Spinal cord (tissue), 10 donors: ENCODE measurements around the gene SLC2A1. TPM values are rescaled to one million over a fixed set of nuclear protein-coding genes. Genes with fewer than 3 reads are reported as not detected.
A peak's percentile ranks its signal among the peaks of the same experiment; 100 is the strongest.

Experiments used
- DNase-seq, 6 donors: peaks; one replicate each; pipeline versions ENCODE4 v3.0.0 to v3.0.0-alpha.2; 2013 to 2015; ENCODE audit warnings: low spot score in 6 of 6, low read depth in 4 of 6
- H3K27ac ChIP-seq: one replicate; pipeline ENCODE4 v1.5.1; 2013; ENCODE audit warnings: low read depth, low read length, control low read depth
- H3K27me3 ChIP-seq: one replicate; pipeline ENCODE4 v1.6.1; 2013; ENCODE audit warnings: low read length; ENCODE audit not compliant: control insufficient read depth, insufficient read depth
- H3K36me3 ChIP-seq: one replicate; pipeline ENCODE4 v1.6.1; 2013; ENCODE audit warnings: low read length; ENCODE audit not compliant: control insufficient read depth, insufficient read depth
- H3K4me1 ChIP-seq: one replicate; pipeline ENCODE4 v1.6.1; 2013; ENCODE audit warnings: low read length; ENCODE audit not compliant: control insufficient read depth, insufficient read depth
- H3K4me3 ChIP-seq: one replicate; pipeline ENCODE4 v1.5.1; 2013; ENCODE audit warnings: low read depth, low read length, control low read depth
- H3K9me3 ChIP-seq: one replicate; pipeline ENCODE4 v1.6.1; 2013; ENCODE audit warnings: low read length; ENCODE audit not compliant: control insufficient read depth, insufficient read depth
- WGBS: methylation state at CpG from one replicate; pipeline ENCODE4 v1.1.5; 2013; ENCODE audit warnings: missing lambda C conversion rate; ENCODE audit not compliant: insufficient coverage; 5-methylcytosine and 5-hydroxymethylcytosine counted together
- polyA plus RNA-seq, 2 donors: library from polyadenylated mRNA; unstranded; fragments of 120-200 nt; gene quantifications; one replicate each; pipeline ENCODE4 v1.2.1, GENCODE V29; 2013; ENCODE audit not compliant: insufficient read length in 2 of 2
- total RNA-seq, 2 donors: library from RNA; depleted of rRNA in 1 of 2; stranded (reverse); fragments of 120-200 nt in 1 of 2; fragments of >200 nt in 1 of 2; gene quantifications; one replicate each; pipeline versions ENCODE4 v1.2.3 to v1.2.4, GENCODE V29; 2013 to 2014
- donor health status: healthy.

The SLC2A1 gene
- total and polyA plus RNA-seq, 4 donors: 74.4 to 127 (median 98.1) TPM

DNA sequence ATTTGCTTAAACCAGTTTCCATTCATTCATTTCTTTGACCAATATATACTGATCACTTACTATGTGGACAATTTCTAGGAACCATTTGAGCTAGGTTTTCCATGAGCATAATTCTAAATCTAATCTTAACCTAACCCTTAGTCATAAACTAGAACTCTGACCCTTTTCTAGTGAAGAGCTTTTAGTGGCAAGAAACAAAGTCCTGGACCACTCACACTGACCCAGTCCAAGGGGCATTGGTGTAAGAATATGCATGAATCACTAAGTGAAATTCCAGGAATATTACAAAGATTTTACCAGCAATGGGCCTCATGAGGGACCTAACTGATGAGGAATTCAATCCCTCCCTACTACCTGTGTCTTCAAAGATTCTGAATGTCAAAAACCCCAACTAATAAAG is 40.6 kb upstream of the SLC2A1 start:
- Histone ChIP-seq H3K36me3 (no peaks in the 10 kb centered on the region), H3K27ac (no peak overlapping the region), H3K4me1 (no peaks in the 10 kb centered on the region), H3K27me3 (no peaks in the 10 kb centered on the region), H3K4me3 (no peak overlapping the region), H3K9me3 (no peaks in the 10 kb centered on the region)
- no peak for DNase-seq

DNA sequence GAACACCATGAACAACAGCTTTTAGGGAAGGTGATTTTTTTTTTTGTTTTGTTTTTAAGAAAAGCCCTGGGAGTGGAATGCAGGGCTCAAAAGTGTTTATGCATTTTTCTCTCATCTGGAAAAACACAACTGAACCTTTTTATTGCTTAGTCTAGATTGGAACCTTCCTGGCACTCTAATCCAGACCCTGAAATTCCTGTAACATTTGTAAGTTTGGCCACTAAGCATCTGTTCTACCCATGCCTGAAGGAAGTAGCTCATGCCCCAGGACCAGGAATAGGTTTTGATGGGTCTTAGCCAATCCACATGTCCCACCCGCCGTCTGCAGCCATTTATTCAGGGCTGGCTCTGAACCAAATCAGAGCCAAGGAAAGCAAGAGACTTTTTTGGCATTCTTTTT is 39.7 kb upstream of the SLC2A1 start:
- Histone ChIP-seq H3K4me3 (no peak overlapping the region), H3K27me3 (no peaks in the 10 kb centered on the region), H3K9me3 (no peaks in the 10 kb centered on the region), H3K4me1 (no peaks in the 10 kb centered on the region), H3K36me3 (no peaks in the 10 kb centered on the region), H3K27ac (no peak overlapping the region)
- peak in 1 of 6 donors; percentile 7 for DNase-seq
- WGBS: 25% methylated on average over 2 of the region's 2 CpGs

DNA sequence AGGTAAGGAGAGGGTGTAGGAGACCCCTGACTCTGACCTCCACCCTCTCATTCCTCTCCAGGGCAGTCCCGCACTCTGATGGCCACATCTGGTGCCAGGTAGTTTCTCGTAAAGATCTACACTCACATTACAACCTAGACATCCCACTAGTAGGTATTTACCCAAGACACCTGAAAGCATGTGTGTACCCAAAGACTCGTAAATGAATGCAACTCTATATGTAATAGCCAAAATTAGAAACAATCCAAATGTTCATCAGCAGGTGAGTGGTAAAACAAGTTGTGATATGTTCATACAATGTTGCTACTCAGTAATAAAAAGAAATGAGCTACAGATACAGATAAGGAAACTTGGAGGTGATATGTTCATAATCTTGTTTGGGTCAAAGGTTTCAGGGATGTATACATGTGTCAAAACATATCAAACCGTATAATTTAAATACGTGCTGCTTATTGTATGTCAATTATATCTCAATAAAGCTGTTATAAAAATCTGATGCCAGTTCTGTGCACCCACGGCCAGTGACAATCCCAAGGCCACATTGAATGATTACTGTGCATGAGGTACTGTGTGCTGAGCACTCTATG is 37.8 kb upstream of the SLC2A1 start:
- no peak overlapping the region for H3K27ac ChIP-seq
- 100% methylated on average over 2 of the region's 6 CpGs for WGBS
- DNase-seq: no peak
- no peaks in the 10 kb centered on the region for H3K36me3 ChIP-seq
- no peaks in the 10 kb centered on the region for H3K9me3 ChIP-seq
- H3K4me1 ChIP-seq: no peaks in the 10 kb centered on the region
- no peak overlapping the region for H3K4me3 ChIP-seq
- no peaks in the 10 kb centered on the region for H3K27me3 ChIP-seq

DNA sequence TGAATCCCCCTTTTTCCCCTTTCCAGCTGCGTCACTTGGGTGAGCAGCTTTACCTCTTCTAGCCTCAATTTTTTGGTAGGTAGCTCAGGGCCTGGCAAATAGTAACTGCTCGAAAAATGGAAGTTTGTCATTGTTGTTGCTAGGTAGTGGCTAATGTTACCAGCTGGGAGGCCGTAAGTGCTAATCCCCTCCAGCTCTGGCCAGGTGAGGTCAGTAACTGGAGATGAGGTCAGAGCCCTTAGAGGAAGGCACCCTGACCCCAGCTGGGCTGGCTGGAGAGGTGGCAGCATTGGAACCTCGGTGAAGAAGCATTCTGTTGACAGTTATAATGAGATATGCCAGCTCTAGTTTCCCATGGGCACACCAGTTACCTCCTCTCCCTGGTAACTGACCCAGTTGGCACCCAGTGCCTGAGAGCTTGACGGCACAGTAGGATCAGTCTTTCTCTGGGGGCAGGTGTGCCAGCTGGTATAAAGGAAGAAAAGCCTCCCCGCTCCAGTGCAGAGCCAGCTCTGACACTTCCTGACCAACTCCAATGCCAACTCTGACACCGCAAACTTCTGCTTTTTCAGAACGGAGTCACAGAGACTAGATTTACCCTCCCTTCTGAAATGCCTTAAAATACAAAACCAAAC is 35.0 kb upstream of the SLC2A1 start:
- Histone ChIP-seq H3K4me3 (no peak overlapping the region), H3K27me3 (no peaks in the 10 kb centered on the region), H3K4me1 (no peaks in the 10 kb centered on the region), H3K27ac (no peak overlapping the region), H3K36me3 (no peaks in the 10 kb centered on the region), H3K9me3 (no peaks in the 10 kb centered on the region)
- 83% methylated on average over 5 of the region's 8 CpGs for WGBS
- DNase-seq: no peak

DNA sequence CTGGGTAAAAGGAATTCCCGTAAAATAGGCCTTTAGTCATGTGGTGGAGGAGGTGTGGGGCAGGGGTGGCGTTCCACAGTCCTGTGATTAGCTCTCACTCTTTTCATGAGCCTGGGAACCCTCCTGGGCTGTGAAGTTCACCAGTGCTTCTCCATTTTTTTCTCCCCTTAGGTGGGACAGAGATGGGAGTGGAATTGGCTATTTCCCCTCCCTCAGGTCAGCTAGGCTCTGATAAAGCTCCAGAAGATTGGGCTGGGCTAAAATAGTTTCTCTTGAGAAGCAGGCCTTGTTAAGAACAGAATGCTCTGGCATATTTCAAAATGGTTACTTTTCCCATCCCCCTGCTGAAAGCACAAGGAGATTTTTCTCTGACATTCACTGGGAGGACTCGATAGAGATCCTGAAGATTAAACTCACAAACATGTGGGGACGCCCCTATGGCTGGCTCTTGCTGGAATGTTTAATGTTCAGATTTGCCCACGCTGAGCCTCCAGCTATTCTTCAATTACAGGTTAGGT is 33.4 kb upstream of the SLC2A1 start:
- no peaks in the 10 kb centered on the region for H3K27me3 ChIP-seq

DNA sequence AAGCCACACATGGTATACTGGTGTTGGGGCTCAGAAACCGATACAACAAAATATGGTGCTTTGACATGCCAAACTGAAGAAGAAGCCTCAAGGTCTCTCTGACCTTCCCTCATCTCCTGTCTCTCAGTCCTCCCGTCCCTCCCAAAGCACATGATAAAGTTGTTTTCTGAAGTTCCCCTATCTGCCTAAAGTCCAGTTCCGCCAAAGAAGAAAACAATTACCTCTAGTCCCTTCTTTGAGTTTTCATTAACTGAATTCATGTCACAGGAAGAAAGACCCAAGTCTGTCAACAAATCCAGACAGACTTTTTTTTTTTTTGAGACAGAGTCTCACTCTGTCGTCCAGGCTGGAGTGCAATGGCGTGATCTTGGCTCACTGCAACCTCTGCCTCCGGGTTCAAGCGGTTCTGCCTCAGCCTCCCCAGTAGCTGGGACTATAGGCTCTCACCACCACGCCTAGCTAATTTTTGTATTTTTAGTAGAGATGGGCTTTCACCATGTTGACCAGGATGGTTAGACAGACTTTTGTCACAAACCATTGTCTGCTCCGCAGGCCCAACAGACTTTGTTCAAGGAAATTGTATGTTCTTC is 32.2 kb upstream of the SLC2A1 start:
- 79% methylated on average over 3 of the region's 9 CpGs for WGBS
- no peak for DNase-seq
- H3K4me1 ChIP-seq: no peaks in the 10 kb centered on the region
- no peak overlapping the region for H3K4me3 ChIP-seq
- H3K27me3 ChIP-seq: no peaks in the 10 kb centered on the region
- H3K27ac ChIP-seq: no peak overlapping the region
- no peaks in the 10 kb centered on the region for H3K9me3 ChIP-seq
- H3K36me3 ChIP-seq: no peaks in the 10 kb centered on the region

More for the DNA sequence above, 33.4 kb upstream of the SLC2A1 start:
- H3K4me1 ChIP-seq: no peaks in the 10 kb centered on the region
- WGBS: 90% methylated on average over 4 of the region's 5 CpGs
- H3K4me3 ChIP-seq: no peak overlapping the region
- DNase-seq: no peak
- no peak overlapping the region for H3K27ac ChIP-seq
- no peaks in the 10 kb centered on the region for H3K36me3 ChIP-seq
- H3K9me3 ChIP-seq: no peaks in the 10 kb centered on the region

DNA sequence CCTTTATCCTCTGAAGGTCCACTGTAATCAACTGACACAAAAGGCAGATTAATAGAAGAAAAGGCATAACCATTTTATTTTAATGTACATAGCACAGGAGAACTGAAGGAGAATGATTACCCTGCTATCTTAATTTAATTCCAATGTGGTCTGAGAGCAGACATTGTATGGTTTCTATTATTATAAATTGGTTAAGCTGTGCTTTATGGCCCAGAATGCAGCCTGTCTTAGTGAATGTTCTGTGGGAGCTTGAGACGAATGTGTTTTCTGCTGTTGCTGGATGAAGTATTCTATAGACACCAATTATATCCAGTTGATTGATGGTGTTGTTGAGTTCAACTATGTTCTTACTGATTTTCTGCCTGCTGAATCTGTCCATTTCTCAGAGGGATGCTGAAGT is 25.0 kb upstream of the SLC2A1 start:
- Histone ChIP-seq H3K4me3 (no peak overlapping the region), H3K4me1 (peaks cover 3% of the 10 kb centered on the region), H3K36me3 (peaks cover 3% of the 10 kb centered on the region), H3K9me3 (no peaks in the 10 kb centered on the region), H3K27ac (no peak overlapping the region), H3K27me3 (no peaks in the 10 kb centered on the region)
- no CpG with 5 or more reads among the region's 1 CpG for WGBS
- peak in 1 of 6 donors; percentile 87 for DNase-seq

DNA sequence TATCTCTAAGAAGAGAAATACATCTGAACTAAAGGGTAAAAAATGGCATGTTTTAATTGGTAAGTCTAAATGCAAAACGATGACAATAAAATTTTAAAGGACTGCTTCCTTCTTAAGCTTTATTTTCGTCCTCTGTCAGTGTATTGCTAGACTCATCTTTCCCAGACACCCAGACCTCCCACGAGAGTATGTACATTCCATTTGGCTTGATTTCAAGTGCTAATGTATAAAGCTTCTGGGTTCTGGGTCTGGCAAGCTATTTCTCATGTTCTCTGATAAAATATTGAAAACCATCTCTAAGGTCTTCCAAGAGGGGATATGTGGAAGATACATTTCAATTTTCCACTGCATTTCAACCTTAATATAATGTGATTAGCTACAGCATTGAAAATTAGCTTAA is 24.6 kb upstream of the SLC2A1 start:
- Histone ChIP-seq H3K4me3 (no peak overlapping the region), H3K36me3 (peaks cover 3% of the 10 kb centered on the region), H3K9me3 (no peaks in the 10 kb centered on the region), H3K27ac (no peak overlapping the region), H3K4me1 (peaks cover 3% of the 10 kb centered on the region), H3K27me3 (no peaks in the 10 kb centered on the region)
- DNase-seq: peak in 1 of 6 donors; percentile 77
- WGBS: no CpG with 5 or more reads among the region's 3 CpGs

DNA sequence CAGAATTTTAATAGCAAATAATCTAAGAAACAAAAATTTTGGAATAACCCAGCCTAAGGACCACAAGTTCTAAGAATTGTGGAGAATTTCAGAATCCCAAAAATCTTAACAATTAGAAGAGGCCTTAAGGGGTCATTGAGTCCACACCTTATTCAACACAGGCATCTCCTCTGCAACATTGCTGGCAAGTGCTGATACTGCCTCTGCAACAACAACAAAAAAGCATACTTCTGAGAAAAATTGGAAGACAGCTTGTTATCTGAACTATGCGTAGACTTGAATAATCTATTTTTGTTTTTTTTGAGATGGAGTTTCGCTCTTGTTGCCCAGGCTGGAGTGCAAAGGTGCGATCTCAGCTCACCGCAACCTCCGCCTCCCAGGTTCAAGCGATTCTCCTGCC is 24.0 kb upstream of the SLC2A1 start:
- WGBS: no CpG with 5 or more reads among the region's 6 CpGs
- Histone ChIP-seq H3K4me3 (no peak overlapping the region), H3K27me3 (no peaks in the 10 kb centered on the region), H3K36me3 (peaks cover 3% of the 10 kb centered on the region), H3K9me3 (no peaks in the 10 kb centered on the region), H3K4me1 (peaks cover 3% of the 10 kb centered on the region), H3K27ac (no peak overlapping the region)
- no peak for DNase-seq

DNA sequence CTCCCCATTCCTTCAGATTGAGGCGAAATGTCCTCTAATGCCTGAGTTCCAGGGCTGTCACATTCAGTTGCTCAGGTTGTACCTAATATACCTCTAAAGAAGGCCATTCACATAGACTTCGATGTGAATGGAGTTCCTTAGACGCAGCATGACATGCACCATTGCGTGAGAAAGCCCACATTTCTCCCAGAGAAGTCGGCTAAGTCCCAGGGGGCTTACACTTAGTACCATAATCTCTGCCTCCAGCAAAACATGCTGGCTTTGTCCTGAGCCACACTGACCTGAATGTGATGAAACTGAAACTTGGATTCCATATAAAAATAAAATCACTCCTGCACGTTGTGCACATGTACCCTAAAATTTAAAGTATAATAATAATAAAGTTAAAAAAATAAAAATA is 23.2 kb upstream of the SLC2A1 start:
- no peaks in the 10 kb centered on the region for H3K27me3 ChIP-seq
- H3K27ac ChIP-seq: no peak overlapping the region
- H3K36me3 ChIP-seq: peaks cover 3% of the 10 kb centered on the region
- H3K4me1 ChIP-seq: peaks cover 3% of the 10 kb centered on the region
- H3K4me3 ChIP-seq: no peak overlapping the region
- DNase-seq: peak in 1 of 6 donors; percentile 50
- 58% methylated on average over 4 of the region's 6 CpGs for WGBS
- no peaks in the 10 kb centered on the region for H3K9me3 ChIP-seq
